COLO668 (cell line): Measurements from ENCODE around the gene COL18A1.
"Not testable (repeated sequence)": the region's sequence is repeated elsewhere in the genome, so short reads cannot be mapped to it uniquely, and the experiment has no call there.

Experiments
- DNase-seq: peaks from one replicate; lab custom pipeline; 2025; ENCODE audit not compliant: unreplicated experiment; lab: John Stamatoyannopoulos, UW

Gene COL18A1

DNA sequence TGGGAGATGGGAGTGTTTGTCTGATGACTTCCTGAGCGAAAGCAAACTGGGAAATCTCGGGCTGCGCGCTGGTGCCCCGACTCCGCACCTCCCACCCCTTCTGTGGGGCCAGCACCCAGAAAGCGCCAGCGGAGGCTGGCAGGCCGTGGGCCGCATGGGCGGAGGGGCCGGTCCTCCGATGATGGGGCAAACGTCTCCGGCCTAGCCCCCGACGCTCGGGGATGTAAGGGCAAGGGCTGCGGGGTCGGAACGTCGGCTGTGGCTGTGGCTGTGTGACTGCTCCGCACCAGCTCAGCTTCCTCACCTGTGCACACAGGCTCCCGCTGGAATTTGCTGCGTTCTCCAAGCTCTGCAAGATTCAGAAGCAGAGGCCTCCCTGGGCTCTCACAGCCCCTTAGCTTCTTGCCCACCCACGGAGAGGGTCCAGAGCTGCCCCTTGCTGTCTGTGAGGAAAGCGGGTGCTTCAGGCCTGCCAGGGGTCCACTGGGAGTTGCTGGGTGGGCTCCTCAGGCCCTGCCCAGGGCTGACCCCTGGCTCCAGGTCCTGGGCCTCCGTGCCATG lies 35.0 kb downstream of the COL18A1 start:
- DNase-seq, result no peak

- no peak for DNase-seq
Observed at GRCh38 chr21:45440736-45441350, 35.9 kb downstream of the COL18A1 start.

- no peak for DNase-seq
Observed at GRCh38 chr21:45441431-45442255, 36.7 kb downstream of the COL18A1 start.

DNA sequence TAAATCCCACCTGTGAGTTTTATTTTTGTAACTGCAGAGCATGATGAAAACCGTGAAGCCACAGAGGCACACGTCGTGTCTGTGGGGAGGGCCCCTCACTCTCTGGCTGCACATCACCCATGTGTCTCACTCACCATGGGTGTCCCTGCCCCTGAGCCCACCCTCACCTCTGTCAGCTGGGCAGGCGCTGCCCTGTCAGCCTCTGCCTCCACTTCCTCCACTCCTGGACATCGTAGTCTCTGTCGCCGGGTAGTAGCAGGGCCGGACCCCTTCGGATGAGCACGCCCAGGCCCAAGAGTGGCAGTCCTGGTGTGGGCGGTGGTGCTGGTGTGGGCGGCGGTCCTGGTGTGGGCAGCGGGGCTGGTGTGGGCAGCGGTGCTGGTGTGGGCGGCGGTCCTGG lies 37.3 kb downstream of the COL18A1 start:
- no peak for DNase-seq

DNA sequence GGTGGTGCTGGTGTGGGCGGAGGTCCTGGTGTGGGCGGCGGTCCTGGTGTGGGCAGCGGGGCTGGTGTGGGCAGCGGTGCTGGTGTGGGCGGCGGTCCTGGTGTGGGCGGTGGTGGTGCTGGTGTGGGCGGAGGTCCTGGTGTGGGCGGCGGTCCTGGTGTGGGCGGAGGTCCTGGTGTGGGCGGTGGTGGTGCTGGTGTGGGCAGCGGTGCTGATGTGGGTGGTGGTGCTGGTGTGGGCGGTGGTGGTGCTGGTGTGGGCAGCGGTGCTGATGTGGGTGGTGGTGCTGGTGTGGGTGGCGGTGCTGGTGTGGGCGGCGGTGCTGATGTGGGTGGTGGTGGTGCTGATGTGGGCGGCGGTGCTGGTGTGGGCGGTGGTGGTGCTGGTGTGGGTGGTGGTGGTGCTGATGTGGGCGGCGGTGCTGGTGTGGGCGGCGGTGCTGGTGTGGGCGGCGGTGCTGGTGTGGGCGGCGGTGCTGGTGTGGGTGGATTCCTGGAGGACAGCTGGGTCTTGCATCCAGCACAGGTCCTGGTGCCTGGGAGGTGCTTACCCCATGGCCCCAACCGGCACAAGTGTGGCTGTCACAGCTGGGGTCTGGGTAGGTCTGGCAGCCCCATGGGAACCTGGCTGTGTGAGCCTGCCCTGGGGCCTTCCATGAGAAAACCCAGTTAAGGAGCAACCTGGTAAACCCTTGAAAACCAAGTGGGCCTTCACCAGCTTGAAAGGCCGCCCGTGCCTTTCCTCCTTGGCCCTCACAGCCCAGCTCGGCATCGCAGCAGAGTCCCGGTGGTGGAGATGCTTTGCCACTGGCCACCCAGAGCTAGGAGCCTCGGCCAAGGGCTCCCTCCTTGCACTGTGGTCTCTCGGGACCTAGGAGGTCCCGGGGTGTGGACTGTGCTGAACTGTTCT lies 38.0 kb downstream of the COL18A1 start:
- DNase-seq, result not testable (repeated sequence)

DNA sequence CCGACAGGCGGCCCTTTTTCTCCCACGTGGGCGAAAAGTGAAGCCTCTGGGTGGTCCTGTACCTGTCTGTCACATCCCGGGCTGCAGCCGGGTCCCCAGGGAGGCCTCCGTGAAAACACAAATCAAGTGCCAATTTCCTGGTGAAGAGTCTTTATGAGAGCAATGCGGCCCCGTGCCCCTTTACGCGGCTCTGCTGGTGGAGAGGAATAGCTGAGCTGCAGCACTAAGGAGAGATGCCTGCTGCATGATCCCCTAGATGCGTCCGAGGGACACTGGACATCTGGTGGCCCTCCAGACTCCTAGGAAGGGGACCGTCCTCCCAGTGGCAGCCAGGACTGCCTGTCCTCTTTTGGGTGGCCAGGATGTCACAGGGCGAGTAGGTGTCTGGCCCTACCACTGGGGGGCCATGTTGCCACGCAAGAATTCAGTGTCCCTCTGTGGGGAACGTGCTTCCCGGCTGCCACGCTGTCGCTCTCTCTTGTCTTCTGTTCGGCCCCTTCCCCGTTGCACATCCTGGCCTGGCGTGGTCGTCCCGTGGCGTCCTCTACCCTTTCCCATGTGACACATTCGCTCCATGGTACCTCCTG lies 38.7 kb downstream of the COL18A1 start:
- DNase-seq, result no peak

DNA sequence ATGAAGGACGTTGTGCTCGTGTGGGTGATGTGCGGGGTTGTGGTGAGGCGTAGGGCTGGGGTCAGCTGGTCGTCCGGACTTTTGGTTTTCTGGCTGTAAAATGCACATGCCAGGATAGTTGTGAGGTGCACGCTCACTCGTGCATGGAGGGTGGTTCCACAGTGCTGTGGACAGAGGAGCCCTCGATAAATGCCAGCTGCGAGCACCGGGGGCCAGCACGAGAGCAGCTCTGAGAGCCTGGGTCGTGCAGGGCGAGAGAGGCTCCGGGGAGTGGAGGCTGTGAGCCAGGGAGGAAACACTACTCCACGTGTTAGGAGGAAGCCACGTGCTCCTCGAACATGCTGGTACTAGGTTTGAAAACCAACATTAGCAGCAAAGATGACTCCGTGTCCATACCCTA lies 39.4 kb downstream of the COL18A1 start:
- no peak for DNase-seq

DNA sequence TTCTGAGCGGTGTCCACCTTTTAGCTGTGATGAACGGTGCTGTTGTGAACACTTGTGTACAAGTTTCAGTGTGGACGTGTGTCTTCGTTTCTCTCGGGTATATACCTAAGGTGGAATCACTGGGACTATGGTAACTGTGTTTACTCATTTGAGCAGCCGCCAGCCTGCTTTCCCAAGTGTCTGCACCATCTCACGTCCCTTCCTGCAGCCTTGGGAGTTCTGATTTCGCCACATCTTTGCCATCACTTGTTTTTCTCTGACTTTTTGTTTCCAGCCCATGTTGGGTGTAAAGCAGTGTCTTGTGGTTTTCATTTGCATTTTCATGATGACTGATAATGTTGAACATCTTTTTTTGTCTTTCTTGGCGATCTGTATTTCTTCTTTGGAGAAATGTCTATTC lies 40.4 kb downstream of the COL18A1 start:
- no peak for DNase-seq

DNA sequence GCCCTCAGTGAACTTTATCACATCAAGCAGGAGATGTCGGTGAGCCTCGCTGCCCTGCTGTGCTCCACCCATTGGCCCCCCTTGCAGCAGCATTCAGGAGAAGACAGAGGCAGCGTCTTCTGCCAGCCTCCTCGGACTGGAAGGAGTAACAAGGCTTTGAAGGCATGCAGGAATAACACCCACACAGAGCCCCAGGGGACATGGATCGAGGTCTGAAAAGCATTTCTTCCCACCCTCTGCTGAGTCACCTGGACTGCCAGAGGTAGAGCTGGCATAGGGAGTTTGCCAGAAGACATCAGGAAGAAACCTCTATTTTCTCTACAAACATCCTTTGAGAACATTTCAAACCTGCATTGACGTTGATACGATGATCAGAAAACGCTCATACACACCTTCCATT lies 42.9 kb downstream of the COL18A1 start:
- DNase-seq, result no peak

- no peak for DNase-seq
Observed at GRCh38 chr21:45448283-45448809, 43.4 kb downstream of the COL18A1 start.

GRCh38 chr21:45448810-45449657 lies 44.1 kb downstream of the COL18A1 start:
- peak; percentile 22 for DNase-seq

- no peak for DNase-seq
Observed at GRCh38 chr21:45449658-45450422, 44.9 kb downstream of the COL18A1 start.

GRCh38 chr21:45450423-45451090 lies 45.6 kb downstream of the COL18A1 start:
- no peak for DNase-seq

DNA sequence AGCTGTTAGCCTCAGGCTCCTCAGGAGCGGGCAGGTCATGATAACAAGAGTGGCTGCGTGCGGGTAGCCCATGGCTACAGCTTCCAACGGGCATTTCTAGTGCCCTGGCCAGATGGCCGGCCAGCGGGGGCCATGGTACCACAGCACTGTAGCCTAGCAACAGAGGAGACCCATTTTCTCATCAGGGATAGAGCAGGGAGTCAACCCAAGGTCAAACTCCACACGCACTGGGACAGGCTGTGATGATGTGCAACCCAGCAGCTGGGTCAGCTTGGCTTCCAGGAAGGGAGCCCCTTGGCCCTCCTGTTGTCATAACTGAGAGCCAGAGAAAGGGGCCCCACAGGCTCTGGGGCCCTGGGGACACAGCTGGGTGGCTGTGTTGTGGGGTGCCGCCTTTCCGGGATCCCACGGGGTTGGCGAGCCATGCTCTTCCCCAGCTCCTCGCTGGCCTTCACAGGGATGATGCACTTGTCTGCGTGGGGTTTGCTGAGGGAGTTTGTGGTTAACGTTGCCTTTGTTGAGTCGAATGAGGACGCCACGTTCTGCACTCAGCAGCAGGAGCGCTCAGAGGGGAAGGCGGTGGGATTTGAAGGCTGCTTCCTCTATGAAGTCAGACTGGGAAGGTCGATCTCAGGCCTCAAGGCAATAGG lies 46.3 kb downstream of the COL18A1 start:
- DNase-seq, result no peak

GRCh38 chr21:45451771-45452182 lies 46.8 kb downstream of the COL18A1 start:
- no peak for DNase-seq

DNA sequence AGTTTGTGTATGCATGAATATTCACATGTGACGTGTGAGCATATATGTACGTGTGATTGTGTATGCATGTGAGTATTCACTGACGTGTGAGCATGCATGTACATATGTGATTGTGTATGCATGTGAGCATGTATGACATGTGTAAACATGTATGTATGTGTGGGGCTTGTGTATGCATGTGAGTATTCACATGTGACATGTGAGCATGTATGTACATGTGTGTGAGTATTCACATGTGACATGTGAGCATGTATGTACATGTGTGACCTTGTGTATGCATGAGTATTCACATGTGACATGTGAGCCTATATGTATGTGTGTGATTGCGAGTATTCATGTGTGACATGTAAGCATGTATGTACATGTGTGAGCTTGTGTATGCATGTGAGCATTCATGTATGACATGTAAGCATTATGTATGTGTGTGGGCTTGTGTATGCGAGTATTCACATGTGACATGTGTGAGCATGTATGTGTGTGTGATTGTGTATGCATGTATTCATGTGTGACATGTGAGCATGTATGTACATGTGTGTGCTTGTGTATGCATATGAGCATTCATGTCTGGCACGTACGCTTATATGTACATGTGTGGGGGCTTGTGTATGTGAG lies 47.8 kb downstream of the COL18A1 start:
- DNase-seq, result no peak

DNA sequence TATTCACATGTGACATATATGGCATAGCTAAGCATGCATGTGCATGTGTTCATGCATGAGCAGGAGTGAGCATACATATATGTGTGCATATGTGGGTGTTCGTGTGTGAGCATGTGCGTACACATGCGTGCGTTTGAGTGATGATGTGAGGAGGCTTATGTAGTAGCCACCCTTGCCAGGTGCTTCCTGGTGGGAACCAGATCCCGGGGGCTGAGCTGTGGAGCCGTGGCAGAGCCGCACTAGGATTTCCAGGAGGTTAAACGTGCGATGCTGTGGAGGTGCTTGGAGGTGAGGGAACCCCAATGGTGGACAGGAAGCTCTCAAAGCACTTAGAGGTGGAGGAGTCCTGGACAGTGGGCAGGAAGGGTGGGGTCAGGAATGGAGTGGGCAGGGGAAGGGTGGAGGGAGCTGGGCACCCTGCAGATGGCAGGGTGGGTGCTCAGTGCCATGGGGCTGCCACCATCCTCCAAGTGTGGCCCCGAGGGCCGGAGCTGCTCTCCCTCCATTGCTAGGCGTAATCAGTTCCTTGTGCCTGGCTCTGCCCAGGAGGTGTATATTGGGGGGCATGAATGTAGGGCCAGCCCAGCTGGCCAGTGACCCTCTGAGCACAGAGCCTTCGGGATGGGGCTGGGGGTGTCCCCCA lies 48.5 kb downstream of the COL18A1 start:
- DNase-seq, result no peak
